HEK293 (cell line): Measurements from ENCODE around the gene CYB5D1.
A peak's percentile ranks its signal among the peaks of the same experiment; 100 is the strongest.

Source experiments
- CTCF ChIA-PET: fragments of 350-600 bp; formaldehyde crosslinking; extraction: SDS; loops from one replicate; lab custom pipeline; 2021; ENCODE audit warnings: antibody characterized with exemption; lab: Yijun Ruan, JAX
- POLR2A ChIA-PET: fragments of 300-600 bp; formaldehyde crosslinking; extraction: SDS; loops from one replicate; lab custom pipeline; 2020; ENCODE audit warnings: antibody characterized with exemption, inconsistent platforms; lab: Yijun Ruan, JAX
- H3K27ac ChIP-seq: fragments of 200-500 bp; sonication (Bioruptor generic); 2 replicates; pipeline ENCODE4 v1.5.1; 2014; ENCODE audit warnings: low read depth, low read length, control low read depth, inconsistent platforms; ENCODE audit errors: extremely low read depth
- H3K36me3 ChIP-seq, 2 experiments: fragments of 200-500 bp in 1 of 2; sonication (Bioruptor generic) in 1 of 2; 1 replicate in 1 of 2; 2 replicates in 1 of 2; pipeline ENCODE4 v1.5.1; 2014 to 2017; ENCODE audit warnings: inconsistent platforms in 2 of 2, low read length in 2 of 2; ENCODE audit not compliant: control insufficient read depth in 2 of 2, insufficient read depth in 1 of 2
- H3K4me1 ChIP-seq: fragments of 200-500 bp; sonication (Bioruptor generic); 2 replicates; pipeline ENCODE4 v1.5.1; 2014; ENCODE audit warnings: mild to moderate bottlenecking, low read length, inconsistent platforms; ENCODE audit not compliant: control insufficient read depth, insufficient read depth
- H3K4me3 ChIP-seq: 2 replicates; pipeline ENCODE4 v1.5.1; 2011; ENCODE audit warnings: low read depth, mild to moderate bottlenecking, control low read depth, low read length, moderate library complexity
- H3K9me3 ChIP-seq: fragments of 200-500 bp; sonication (Bioruptor generic); 2 replicates; pipeline ENCODE4 v1.5.1; 2014; ENCODE audit warnings: low read depth, low read length, inconsistent platforms; ENCODE audit not compliant: control insufficient read depth, insufficient read depth
- KLF16 ChIP-seq: fragments of 450-650 bp; formaldehyde crosslinking; IDR thresholded peaks from 2 replicates; pipeline ENCODE4 v1.5.1; 2017; ENCODE audit warnings: missing biosample characterization, missing genetic modification characterization
- MYNN ChIP-seq: fragments of 450-650 bp; formaldehyde crosslinking; IDR thresholded peaks from 2 replicates; pipeline ENCODE4 v1.5.1; 2016; ENCODE audit warnings: missing biosample characterization, missing genetic modification characterization, borderline replicate concordance
- SP2 ChIP-seq: fragments of 450-650 bp; formaldehyde crosslinking; IDR thresholded peaks from 2 replicates; pipeline ENCODE4 v1.5.1; 2016; ENCODE audit warnings: missing biosample characterization, missing genetic modification characterization
- ZBTB17 ChIP-seq: fragments of 450-650 bp; formaldehyde crosslinking; IDR thresholded peaks from 2 replicates; pipeline ENCODE4 v1.5.1; 2016; ENCODE audit warnings: missing biosample characterization, missing genetic modification characterization
- ZBTB20 ChIP-seq: fragments of 450-650 bp; formaldehyde crosslinking; IDR thresholded peaks from 2 replicates; pipeline ENCODE4 v1.5.1; 2016; ENCODE audit warnings: missing biosample characterization, missing genetic modification characterization
- ZBTB48 ChIP-seq: fragments of 450-650 bp; formaldehyde crosslinking; IDR thresholded peaks from 2 replicates; pipeline ENCODE4 v1.5.1; 2016; ENCODE audit warnings: missing biosample characterization, missing genetic modification characterization
- ZFHX2 ChIP-seq: fragments of 450-650 bp; formaldehyde crosslinking; conservative IDR thresholded peaks from 2 replicates; pipeline ENCODE4 v1.5.1; 2016; ENCODE audit warnings: missing biosample characterization, missing genetic modification characterization
- ZFP69B ChIP-seq: fragments of 450-650 bp; formaldehyde crosslinking; IDR thresholded peaks from 2 replicates; pipeline ENCODE4 v1.5.1; 2016; ENCODE audit warnings: missing biosample characterization, missing genetic modification characterization
- ZNF221 ChIP-seq: fragments of 450-650 bp; formaldehyde crosslinking; IDR thresholded peaks from 2 replicates; pipeline ENCODE4 v1.5.1; 2017; ENCODE audit warnings: missing biosample characterization, missing genetic modification characterization, borderline replicate concordance
- ZNF24 ChIP-seq: fragments of 450-650 bp; formaldehyde crosslinking; IDR thresholded peaks from 2 replicates; pipeline ENCODE4 v1.5.1; 2016; ENCODE audit warnings: missing biosample characterization, missing genetic modification characterization
- ZNF335 ChIP-seq: fragments of 450-650 bp; formaldehyde crosslinking; conservative IDR thresholded peaks from 2 replicates; pipeline ENCODE4 v1.5.1; 2016; ENCODE audit warnings: missing biosample characterization, missing genetic modification characterization
- ZNF341 ChIP-seq: fragments of 450-650 bp; formaldehyde crosslinking; IDR thresholded peaks from 2 replicates; pipeline ENCODE4; 2016; ENCODE audit warnings: low read depth, missing biosample characterization, missing genetic modification characterization
- ZNF354C ChIP-seq: fragments of 450-650 bp; formaldehyde crosslinking; IDR thresholded peaks from 2 replicates; pipeline ENCODE4 v1.5.1; 2016; ENCODE audit warnings: missing biosample characterization, missing genetic modification characterization, low read depth, borderline replicate concordance
- ZNF366 ChIP-seq: fragments of 450-650 bp; formaldehyde crosslinking; conservative IDR thresholded peaks from 2 replicates; pipeline ENCODE4 v1.5.1; 2016; ENCODE audit warnings: missing biosample characterization, missing genetic modification characterization
- ZNF416 ChIP-seq: fragments of 450-650 bp; formaldehyde crosslinking; IDR thresholded peaks from 2 replicates; pipeline ENCODE4 v1.5.1; 2016; ENCODE audit warnings: missing biosample characterization, missing genetic modification characterization
- ZNF423 ChIP-seq: fragments of 450-650 bp; formaldehyde crosslinking; IDR thresholded peaks from 2 replicates; pipeline ENCODE4 v1.5.1; 2016; ENCODE audit warnings: missing biosample characterization, missing genetic modification characterization
- ZNF571 ChIP-seq: fragments of 450-650 bp; formaldehyde crosslinking; IDR thresholded peaks from 2 replicates; pipeline ENCODE4 v1.5.0; 2017; ENCODE audit warnings: missing biosample characterization, missing genetic modification characterization
- ZNF600 ChIP-seq: fragments of 450-650 bp; formaldehyde crosslinking; IDR thresholded peaks from 2 replicates; pipeline ENCODE4 v1.5.1; 2016; ENCODE audit warnings: missing biosample characterization, missing genetic modification characterization
- ZNF707 ChIP-seq: fragments of 450-650 bp; formaldehyde crosslinking; IDR thresholded peaks from 2 replicates; pipeline ENCODE4 v1.5.1; 2016; ENCODE audit warnings: missing biosample characterization, missing genetic modification characterization
- TF ChIP-seq, protein P1 (sequence below): fragments of 450-650 bp; formaldehyde crosslinking; IDR thresholded peaks from 2 replicates; pipeline ENCODE4 v1.5.1; 2017; ENCODE audit warnings: missing biosample characterization, missing genetic modification characterization
- TF ChIP-seq, protein P2 (sequence below): sonication (generic); formaldehyde crosslinking; IDR thresholded peaks from 2 replicates; pipeline ENCODE4 v1.8.1; 2022; ENCODE audit warnings: mild to moderate bottlenecking, moderate library complexity, missing genetic modification reagents
- TF ChIP-seq, protein P3 (sequence below): fragments of 450-650 bp; formaldehyde crosslinking; IDR thresholded peaks from 2 replicates; pipeline ENCODE4 v1.5.1; 2017; ENCODE audit warnings: missing biosample characterization, mild to moderate bottlenecking, missing genetic modification characterization, moderate library complexity
- TF ChIP-seq, protein P4 (sequence below): fragments of 450-650 bp; formaldehyde crosslinking; IDR thresholded peaks from 2 replicates; pipeline ENCODE4 v1.5.1; 2016; ENCODE audit warnings: missing biosample characterization, missing genetic modification characterization, borderline replicate concordance

Gene CYB5D1

DNA sequence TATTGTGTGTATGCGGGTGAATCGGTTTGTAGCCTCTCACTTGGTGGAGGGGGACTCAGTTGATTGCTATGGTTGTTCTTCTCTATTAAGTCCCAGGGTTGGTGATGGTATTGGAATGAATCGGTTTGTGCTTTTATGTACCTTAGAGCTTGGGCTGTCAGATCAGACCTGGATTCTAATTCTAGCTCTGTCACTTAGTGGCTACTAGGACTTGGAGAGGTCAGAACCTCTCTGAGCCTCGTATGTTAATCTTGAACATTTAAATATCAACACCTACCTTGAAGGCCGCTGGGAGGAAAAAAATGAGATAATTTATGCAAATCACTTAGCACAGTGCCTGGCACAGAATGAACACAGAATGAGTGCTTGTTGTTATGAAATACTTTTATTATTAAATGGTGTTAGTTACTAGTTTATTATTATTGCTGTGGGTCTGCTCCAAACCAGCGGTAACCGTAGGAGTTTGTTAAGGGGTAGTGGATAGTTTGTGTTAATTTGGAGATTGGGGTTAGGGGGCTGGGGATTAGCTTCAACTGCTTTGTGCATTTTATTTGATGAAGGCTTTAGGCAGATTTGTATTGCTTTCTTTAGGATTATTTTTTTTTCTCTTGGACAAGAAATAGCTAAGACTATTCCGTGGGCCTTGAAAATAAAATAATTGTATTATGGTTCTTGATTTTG, 20.3 kb upstream of the CYB5D1 start (continued):
- TF ChIP-seq SP2 (tag by site-specific recombination) (no peak), ZNF354C (no peak), ZFP69B (tag by site-specific recombination) (no peak), ZBTB48 (tag by site-specific recombination) (peak; percentile 93), ZFHX2 (peak; percentile 9; the same call in 1 of the 2 replicates)
- TF ChIP-seq, protein P1, sequence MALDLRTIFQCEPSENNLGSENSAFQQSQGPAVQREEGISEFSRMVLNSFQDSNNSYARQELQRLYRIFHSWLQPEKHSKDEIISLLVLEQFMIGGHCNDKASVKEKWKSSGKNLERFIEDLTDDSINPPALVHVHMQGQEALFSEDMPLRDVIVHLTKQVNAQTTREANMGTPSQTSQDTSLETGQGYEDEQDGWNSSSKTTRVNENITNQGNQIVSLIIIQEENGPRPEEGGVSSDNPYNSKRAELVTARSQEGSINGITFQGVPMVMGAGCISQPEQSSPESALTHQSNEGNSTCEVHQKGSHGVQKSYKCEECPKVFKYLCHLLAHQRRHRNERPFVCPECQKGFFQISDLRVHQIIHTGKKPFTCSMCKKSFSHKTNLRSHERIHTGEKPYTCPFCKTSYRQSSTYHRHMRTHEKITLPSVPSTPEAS (tag by site-specific recombination): no peak
- TF ChIP-seq, protein P2, sequence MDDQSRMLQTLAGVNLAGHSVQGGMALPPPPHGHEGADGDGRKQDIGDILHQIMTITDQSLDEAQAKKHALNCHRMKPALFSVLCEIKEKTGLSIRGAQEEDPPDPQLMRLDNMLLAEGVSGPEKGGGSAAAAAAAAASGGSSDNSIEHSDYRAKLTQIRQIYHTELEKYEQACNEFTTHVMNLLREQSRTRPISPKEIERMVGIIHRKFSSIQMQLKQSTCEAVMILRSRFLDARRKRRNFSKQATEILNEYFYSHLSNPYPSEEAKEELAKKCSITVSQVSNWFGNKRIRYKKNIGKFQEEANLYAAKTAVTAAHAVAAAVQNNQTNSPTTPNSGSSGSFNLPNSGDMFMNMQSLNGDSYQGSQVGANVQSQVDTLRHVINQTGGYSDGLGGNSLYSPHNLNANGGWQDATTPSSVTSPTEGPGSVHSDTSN (CRISPR knock-in tag): no peak

DNA sequence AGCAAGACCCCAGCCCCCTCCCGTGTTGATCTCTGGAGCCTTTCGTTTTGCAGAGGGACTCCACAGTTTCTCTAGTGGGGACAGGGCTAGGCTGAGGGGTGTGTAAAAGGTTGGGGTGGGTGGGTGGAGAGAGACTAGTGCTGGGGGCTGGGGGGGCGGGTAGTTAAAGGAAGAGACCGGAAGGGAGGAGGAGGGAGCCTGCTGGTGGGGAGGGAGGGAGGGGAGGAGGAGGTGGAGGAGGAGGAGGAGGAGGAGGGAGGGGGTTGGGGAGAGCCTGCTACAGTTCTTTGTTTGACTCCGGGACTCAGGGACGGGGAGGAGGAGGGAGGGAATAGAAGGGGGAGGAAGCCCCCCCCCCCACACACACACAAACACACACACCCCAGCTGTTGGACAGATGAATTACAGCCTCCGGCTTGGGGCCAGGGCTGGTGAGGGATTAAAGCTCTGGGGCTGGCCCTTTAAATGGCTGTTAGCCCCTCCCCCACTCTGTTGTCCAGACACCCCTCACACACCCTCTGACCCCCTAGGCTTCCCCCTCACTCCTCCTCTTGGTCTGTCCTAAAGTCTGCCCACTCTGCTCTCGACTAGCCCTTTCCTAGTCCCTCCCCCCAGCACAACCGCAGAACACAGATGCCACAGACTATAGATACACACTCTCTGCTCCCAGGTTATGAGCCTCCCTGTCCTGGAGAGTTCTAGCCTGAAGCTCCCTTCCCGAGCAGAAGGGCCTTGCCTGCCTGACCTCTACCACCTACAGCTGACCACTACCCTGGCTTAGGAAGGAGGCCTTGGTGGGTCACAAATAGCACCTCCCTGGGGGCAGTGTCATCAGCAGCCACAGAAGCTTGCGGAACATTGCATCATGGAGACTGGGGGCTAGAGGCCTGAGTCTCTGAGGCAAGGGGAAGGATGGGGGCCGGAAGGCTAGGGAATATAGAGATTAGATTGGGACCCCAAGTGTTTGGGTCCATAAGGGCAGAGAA, 19.4 kb upstream of the CYB5D1 start:
- ChIA-PET CTCF (interaction anchor here (0.7 to 2.5 kb wide), 4 partner anchors 21 to 222 kb away, joined by 3 to 14 read pairs (median 3); no protein-coding TSS in a partner anchor), POLR2A (interaction anchor here (0.5 to 7.7 kb wide), 5 partner anchors 13 to 151 kb away, joined by 3 to 110 read pairs (median 7); partner anchors contain the start of genes CYB5D1, NAA38, TMEM88 and TP53)
- H3K4me3 ChIP-seq: no peak overlapping the region
- peak overlapping the region; percentile 100 for H3K27ac ChIP-seq
- H3K4me1 ChIP-seq: peaks cover 32% of the 10 kb centered on the region
- H3K9me3 ChIP-seq: no peaks in the 10 kb centered on the region
- peaks cover 0 to 7% of the 10 kb centered on the region in 2 experiments; a peak in 1 of 3 replicates for H3K36me3 ChIP-seq
- TF ChIP-seq ZNF571 (tag by site-specific recombination) (no peak), ZBTB48 (tag by site-specific recombination) (peak; percentile 69), ZNF24 (tag by site-specific recombination) (no peak), ZNF335 (tag by site-specific recombination) (peak; percentile 33; the same call in 1 of the 2 replicates), ZNF707 (tag by site-specific recombination) (no peak), ZBTB20 (tag by site-specific recombination) (peak; percentile 29), ZNF221 (no peak), ZNF423 (tag by site-specific recombination) (no peak), ZNF600 (tag by site-specific recombination) (peak; percentile 95), ZNF341 (peak; percentile 93), ZNF416 (no peak), MYNN (tag by site-specific recombination) (no peak), ZNF366 (tag by site-specific recombination) (peak; percentile 28; the same call in 1 of the 2 replicates), KLF16 (tag by site-specific recombination) (peak; percentile 58), ZBTB17 (tag by site-specific recombination) (peak; percentile 98)
- TF ChIP-seq, protein P3, sequence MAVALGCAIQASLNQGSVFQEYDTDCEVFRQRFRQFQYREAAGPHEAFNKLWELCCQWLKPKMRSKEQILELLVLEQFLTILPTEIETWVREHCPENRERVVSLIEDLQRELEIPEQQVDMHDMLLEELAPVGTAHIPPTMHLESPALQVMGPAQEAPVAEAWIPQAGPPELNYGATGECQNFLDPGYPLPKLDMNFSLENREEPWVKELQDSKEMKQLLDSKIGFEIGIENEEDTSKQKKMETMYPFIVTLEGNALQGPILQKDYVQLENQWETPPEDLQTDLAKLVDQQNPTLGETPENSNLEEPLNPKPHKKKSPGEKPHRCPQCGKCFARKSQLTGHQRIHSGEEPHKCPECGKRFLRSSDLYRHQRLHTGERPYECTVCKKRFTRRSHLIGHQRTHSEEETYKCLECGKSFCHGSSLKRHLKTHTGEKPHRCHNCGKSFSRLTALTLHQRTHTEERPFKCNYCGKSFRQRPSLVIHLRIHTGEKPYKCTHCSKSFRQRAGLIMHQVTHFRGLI (tag by site-specific recombination): no peak
- TF ChIP-seq, protein P1 (tag by site-specific recombination): peak; percentile 73
- TF ChIP-seq, protein P4, sequence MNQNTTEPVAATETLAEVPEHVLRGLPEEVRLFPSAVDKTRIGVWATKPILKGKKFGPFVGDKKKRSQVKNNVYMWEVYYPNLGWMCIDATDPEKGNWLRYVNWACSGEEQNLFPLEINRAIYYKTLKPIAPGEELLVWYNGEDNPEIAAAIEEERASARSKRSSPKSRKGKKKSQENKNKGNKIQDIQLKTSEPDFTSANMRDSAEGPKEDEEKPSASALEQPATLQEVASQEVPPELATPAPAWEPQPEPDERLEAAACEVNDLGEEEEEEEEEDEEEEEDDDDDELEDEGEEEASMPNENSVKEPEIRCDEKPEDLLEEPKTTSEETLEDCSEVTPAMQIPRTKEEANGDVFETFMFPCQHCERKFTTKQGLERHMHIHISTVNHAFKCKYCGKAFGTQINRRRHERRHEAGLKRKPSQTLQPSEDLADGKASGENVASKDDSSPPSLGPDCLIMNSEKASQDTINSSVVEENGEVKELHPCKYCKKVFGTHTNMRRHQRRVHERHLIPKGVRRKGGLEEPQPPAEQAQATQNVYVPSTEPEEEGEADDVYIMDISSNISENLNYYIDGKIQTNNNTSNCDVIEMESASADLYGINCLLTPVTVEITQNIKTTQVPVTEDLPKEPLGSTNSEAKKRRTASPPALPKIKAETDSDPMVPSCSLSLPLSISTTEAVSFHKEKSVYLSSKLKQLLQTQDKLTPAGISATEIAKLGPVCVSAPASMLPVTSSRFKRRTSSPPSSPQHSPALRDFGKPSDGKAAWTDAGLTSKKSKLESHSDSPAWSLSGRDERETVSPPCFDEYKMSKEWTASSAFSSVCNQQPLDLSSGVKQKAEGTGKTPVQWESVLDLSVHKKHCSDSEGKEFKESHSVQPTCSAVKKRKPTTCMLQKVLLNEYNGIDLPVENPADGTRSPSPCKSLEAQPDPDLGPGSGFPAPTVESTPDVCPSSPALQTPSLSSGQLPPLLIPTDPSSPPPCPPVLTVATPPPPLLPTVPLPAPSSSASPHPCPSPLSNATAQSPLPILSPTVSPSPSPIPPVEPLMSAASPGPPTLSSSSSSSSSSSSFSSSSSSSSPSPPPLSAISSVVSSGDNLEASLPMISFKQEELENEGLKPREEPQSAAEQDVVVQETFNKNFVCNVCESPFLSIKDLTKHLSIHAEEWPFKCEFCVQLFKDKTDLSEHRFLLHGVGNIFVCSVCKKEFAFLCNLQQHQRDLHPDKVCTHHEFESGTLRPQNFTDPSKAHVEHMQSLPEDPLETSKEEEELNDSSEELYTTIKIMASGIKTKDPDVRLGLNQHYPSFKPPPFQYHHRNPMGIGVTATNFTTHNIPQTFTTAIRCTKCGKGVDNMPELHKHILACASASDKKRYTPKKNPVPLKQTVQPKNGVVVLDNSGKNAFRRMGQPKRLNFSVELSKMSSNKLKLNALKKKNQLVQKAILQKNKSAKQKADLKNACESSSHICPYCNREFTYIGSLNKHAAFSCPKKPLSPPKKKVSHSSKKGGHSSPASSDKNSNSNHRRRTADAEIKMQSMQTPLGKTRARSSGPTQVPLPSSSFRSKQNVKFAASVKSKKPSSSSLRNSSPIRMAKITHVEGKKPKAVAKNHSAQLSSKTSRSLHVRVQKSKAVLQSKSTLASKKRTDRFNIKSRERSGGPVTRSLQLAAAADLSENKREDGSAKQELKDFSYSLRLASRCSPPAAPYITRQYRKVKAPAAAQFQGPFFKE (tag by site-specific recombination): no peak
